Transverse colon (tissue), 4 donors: Measurements from ENCODE around the gene OXSR1. TPM values are rescaled to one million over a fixed set of nuclear protein-coding genes. Genes with fewer than 3 reads are reported as not detected.
"Not testable (repeated sequence)": the region's sequence is repeated elsewhere in the genome, so short reads cannot be mapped to it uniquely, and the experiment has no call there.

Source experiments
- DNase-seq: peaks from one replicate; pipeline ENCODE4 v3.0.0-alpha.2; 2019
- H3K27ac ChIP-seq, 4 donors: fragments of 200-600 bp; sonication (generic); 2 replicates each; pipeline ENCODE4 v1.5.1; 2016 to 2018; ENCODE audit warnings: inconsistent platforms in 4 of 4
- H3K27me3 ChIP-seq: fragments of 200-600 bp; sonication (generic); 2 replicates; pipeline ENCODE4 v1.5.1; 2017; ENCODE audit warnings: inconsistent platforms
- H3K36me3 ChIP-seq, 4 donors: fragments of 200-600 bp; sonication (generic); 2 replicates each; pipeline ENCODE4 v1.5.1; 2017 to 2019; ENCODE audit warnings: inconsistent platforms in 4 of 4
- H3K4me1 ChIP-seq, 4 donors: fragments of 200-600 bp; sonication (generic); 2 replicates each; pipeline ENCODE4 v1.5.1; 2017 to 2020; ENCODE audit warnings: inconsistent platforms in 4 of 4
- H3K4me3 ChIP-seq, 4 donors: fragments of 200-600 bp; sonication (generic); 1 replicate in 1 of 4; 2 replicates in 3 of 4; pipeline versions ENCODE4 v1.5.1 to v1.6.1; 2017 to 2019; ENCODE audit warnings: inconsistent platforms in 4 of 4
- H3K9me3 ChIP-seq, 2 donors: fragments of 200-600 bp; sonication (generic); 2 replicates each; pipeline ENCODE4 v1.5.1; 2017 to 2019; ENCODE audit warnings: inconsistent platforms in 2 of 2
- EP300 ChIP-seq: sonication (generic); formaldehyde crosslinking; IDR thresholded peaks from one replicate; pipeline ENCODE4 v1.6.1; 2017; ENCODE audit warnings: antibody characterized with exemption, low read depth
- POLR2A ChIP-seq: fragments of 450-650 bp; IDR thresholded peaks from one replicate; pipeline ENCODE4 v1.6.1; 2016; ENCODE audit warnings: antibody characterized with exemption, mild to moderate bottlenecking, moderate library complexity
- POLR2AphosphoS5 ChIP-seq, 3 donors: sonication (generic); formaldehyde crosslinking; IDR thresholded peaks; one replicate each; pipeline ENCODE4 v1.6.1; 2016; ENCODE audit warnings: antibody characterized with exemption in 3 of 3
- WGBS, 2 donors: methylation state at CpG; one replicate each; pipeline ENCODE4 v1.1.5; 2018; ENCODE audit warnings: low coverage in 1 of 2; 5-methylcytosine and 5-hydroxymethylcytosine counted together
- in situ Hi-C, 4 donors: fragments of 200-750 bp; cut with MboI; loops; one replicate each; pipeline versions ENCODE4 v1.15.0 to v1.15.1; 2017; ENCODE audit warnings: low sequenced_read_pairs in 3 of 4, low pct_ligation_motif_present in 1 of 4, low pct_unique_long_range_greater_than_20kb in 1 of 4
- intact Hi-C: fragments of 100-400 bp; cut with DNase I; formaldehyde crosslinking; loops from one replicate; pipeline ENCODE4 v1.15.1; 2023; ENCODE audit warnings: low total_unique reads
- total RNA-seq, 4 donors: library from RNA; depleted of rRNA; stranded (reverse); fragments of >200 nt; gene quantifications; one replicate each; pipeline ENCODE4 v1.1.0, GENCODE V29; 2016
- TF ChIP-seq, protein P1 (sequence below), 5 experiments: fragments of 200-600 bp in 3 of 5; fragments of 450-650 bp in 2 of 5; sonication (generic) in 3 of 5; IDR thresholded peaks; 1 replicate in 2 of 5; 2 replicates in 3 of 5; pipeline ENCODE4 v1.5.1; 2016 to 2017; ENCODE audit warnings: antibody characterized with exemption in 5 of 5, inconsistent platforms in 3 of 5, mild to moderate bottlenecking in 2 of 5, moderate library complexity in 1 of 5

OXSR1 gene
- total RNA-seq, 4 donors from 2014 or later, result 35.9 to 47.9 (median 43.5) TPM

DNA sequence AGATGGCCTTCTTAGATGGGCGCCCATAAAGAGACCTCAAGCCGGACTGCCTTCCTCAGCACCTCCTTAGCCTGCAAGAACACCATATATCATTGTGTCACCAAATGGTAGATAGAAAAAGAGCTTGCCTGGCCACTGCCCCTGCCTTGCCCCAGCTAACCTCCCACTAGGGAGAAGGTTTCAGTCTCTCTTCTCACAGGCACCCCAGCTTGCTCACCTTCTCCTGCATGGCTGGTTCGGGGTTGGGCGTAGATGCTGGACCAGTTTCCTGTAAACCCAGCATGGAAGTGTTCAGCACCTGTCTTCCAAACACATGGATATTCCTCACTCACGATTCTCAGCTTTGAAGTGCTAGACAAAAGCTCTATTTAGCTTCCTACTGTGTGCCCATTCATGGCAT lies 113.5 kb downstream of the OXSR1 start:
- intact Hi-C loops (no loop called here), in situ Hi-C loops (no loop called here)
- Histone ChIP-seq H3K9me3 (no peaks in the 10 kb centered on the region), H3K27ac (no peak overlapping the region), H3K4me3 (no peak overlapping the region), H3K36me3 (no peaks in the 10 kb centered on the region), H3K4me1 (no peaks in the 10 kb centered on the region), H3K27me3 (no peaks in the 10 kb centered on the region)
- DNase-seq, result no peak
- no peak for TF ChIP-seq POLR2AphosphoS5 (IDR thresholded peaks at IDR 0.05)
- 79 to 95% methylated on average over 3 to 5 of the region's 5 CpGs for WGBS, 2 donors

- no peak within 1 kb of the TSS for H3K27ac ChIP-seq
- in situ Hi-C loops, result no loop called here
- H3K4me1 ChIP-seq, result no peaks in the 10 kb centered on the region
- H3K36me3 ChIP-seq, result no peaks in the 10 kb centered on the region
- no peak within 1 kb of the TSS for H3K4me3 ChIP-seq
- DNase-seq, result no peak
- H3K9me3 ChIP-seq, result no peaks in the 10 kb centered on the region
- 67 to 85% methylated on average over 5 of the region's 14 CpGs for WGBS, 2 donors
- H3K27me3 ChIP-seq, result no peaks in the 10 kb centered on the region
- TF ChIP-seq POLR2A (no peak), EP300 (no peak), POLR2AphosphoS5 (IDR thresholded peaks at IDR 0.05) (no peak)
- TF ChIP-seq, protein P1, sequence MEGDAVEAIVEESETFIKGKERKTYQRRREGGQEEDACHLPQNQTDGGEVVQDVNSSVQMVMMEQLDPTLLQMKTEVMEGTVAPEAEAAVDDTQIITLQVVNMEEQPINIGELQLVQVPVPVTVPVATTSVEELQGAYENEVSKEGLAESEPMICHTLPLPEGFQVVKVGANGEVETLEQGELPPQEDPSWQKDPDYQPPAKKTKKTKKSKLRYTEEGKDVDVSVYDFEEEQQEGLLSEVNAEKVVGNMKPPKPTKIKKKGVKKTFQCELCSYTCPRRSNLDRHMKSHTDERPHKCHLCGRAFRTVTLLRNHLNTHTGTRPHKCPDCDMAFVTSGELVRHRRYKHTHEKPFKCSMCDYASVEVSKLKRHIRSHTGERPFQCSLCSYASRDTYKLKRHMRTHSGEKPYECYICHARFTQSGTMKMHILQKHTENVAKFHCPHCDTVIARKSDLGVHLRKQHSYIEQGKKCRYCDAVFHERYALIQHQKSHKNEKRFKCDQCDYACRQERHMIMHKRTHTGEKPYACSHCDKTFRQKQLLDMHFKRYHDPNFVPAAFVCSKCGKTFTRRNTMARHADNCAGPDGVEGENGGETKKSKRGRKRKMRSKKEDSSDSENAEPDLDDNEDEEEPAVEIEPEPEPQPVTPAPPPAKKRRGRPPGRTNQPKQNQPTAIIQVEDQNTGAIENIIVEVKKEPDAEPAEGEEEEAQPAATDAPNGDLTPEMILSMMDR (IDR thresholded peaks at IDR 0.05), result no peak
- intact Hi-C loops, result no loop called here
These were observed 116.8 kb downstream of the OXSR1 start, which contains the start of gene SLC22A14 for GRCh38 chr3:38281895-38282686. TSS of gene SLC22A14 (plus strand) at chr3:38282294. CDS start at chr3:38306027, 23,733 bp downstream.

- no peaks in the 10 kb centered on the region for H3K9me3 ChIP-seq
- no peak overlapping the region for H3K4me3 ChIP-seq
- intact Hi-C loops (no loop called here), in situ Hi-C loops (no loop called here)
- no peak for TF ChIP-seq EP300
- TF ChIP-seq POLR2AphosphoS5 (IDR thresholded peaks at IDR 0.05), result no peak
- no peak for TF ChIP-seq POLR2A
- TF ChIP-seq, protein P1 (IDR thresholded peaks at IDR 0.05), result no peak
- no peaks in the 10 kb centered on the region for H3K36me3 ChIP-seq
- WGBS, 2 donors, result 87 to 93% methylated on average over 6 to 16 of the region's 16 CpGs
- no peak for DNase-seq
- H3K27me3 ChIP-seq, result no peaks in the 10 kb centered on the region
- H3K27ac ChIP-seq, result no peak overlapping the region
- H3K4me1 ChIP-seq, result no peaks in the 10 kb centered on the region
These were observed 118.7 kb downstream of the OXSR1 start for GRCh38 chr3:38283810-38284755.

- TF ChIP-seq, protein P1 (IDR thresholded peaks at IDR 0.05), result no peak
- TF ChIP-seq EP300, result no peak
- TF ChIP-seq POLR2A, result no peak
- TF ChIP-seq POLR2AphosphoS5 (IDR thresholded peaks at IDR 0.05), result no peak
- in situ Hi-C loops (no loop called here), intact Hi-C loops (no loop called here)
- Histone ChIP-seq H3K4me3 (no peak overlapping the region), H3K36me3 (no peaks in the 10 kb centered on the region), H3K27ac (no peak overlapping the region), H3K4me1 (no peaks in the 10 kb centered on the region), H3K9me3 (no peaks in the 10 kb centered on the region), H3K27me3 (no peaks in the 10 kb centered on the region)
- WGBS, 2 donors, result 61 to 67% methylated on average over 5 to 6 of the region's 6 CpGs
- DNase-seq, result no peak
These were observed 119.4 kb downstream of the OXSR1 start for GRCh38 chr3:38284756-38285150.

DNA sequence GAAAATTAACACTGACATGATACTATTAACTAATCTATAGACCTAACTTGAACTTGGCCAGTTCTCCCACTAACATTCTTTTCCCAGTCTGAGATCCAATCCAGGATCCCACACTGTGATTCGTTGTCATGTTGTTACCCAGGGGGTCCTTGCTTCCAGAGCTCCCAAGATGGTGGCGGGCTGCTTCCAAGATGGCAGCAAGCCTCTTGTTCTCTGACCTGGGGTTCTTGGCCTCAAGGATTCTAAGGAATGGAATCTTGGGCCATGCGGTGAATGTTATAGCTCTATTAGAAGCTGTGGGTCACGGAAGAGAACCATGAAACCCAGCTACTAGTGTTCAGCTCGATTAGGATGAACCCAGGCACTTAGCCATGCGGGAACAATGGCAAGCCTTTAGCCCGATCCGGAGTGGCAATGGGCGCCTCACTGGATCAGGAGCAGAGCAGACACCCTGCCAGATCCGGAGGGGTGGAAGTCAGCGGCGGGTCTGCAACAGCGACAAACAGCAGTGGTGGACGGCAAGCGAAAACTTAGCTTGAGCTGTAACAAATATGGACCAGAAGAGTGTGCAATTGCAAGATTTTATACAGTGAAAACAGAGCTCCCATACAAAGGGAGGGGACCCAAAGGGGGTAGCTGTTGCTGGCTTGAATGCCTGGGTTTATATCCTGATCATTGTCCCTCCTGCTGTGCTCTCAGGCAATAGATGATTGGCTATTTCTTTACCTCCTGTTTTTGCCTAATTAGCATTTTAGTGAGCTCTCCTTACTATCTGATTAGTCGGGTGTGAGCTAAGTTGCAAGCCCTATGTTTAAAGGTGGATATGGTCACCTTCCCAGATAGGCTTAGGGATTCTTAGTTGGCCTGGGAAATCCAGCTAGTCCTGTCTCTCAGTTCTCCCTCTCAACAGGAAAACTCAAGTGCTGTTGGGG lies 124.2 kb downstream of the OXSR1 start:
- intact Hi-C loops, result loop anchor here (1.0 kb wide), 1 partner anchor 19 kb away; no protein-coding TSS in a partner anchor
- in situ Hi-C loops, result not testable (repeated sequence)
- 81 to 96% methylated on average over 7 to 16 of the region's 16 CpGs for WGBS, 2 donors

GRCh38 chr3:38297053-38297452 lies 131.7 kb downstream of the OXSR1 start:
- in situ Hi-C loops, H3K27ac ChIP-seq, DNase-seq, H3K9me3 ChIP-seq, H3K36me3 ChIP-seq, intact Hi-C loops, H3K4me1 ChIP-seq, H3K27me3 ChIP-seq, H3K4me3 ChIP-seq: not testable (repeated sequence)
- WGBS, 2 donors, result 51 to 67% methylated on average over 4 of the region's 4 CpGs

More for the DNA sequence above, 124.2 kb downstream of the OXSR1 start:
- H3K4me3 ChIP-seq, H3K9me3 ChIP-seq, H3K4me1 ChIP-seq, H3K36me3 ChIP-seq, DNase-seq, H3K27me3 ChIP-seq, H3K27ac ChIP-seq: not testable (repeated sequence)
